Liver (tissue), 9 donors: ENCODE results near the gene DLX2. TPM values are rescaled to one million over a fixed set of nuclear protein-coding genes. Genes with fewer than 3 reads are reported as not detected.

ENCODE experiments used
- DNase-seq: peaks from one replicate; pipeline ENCODE4 v3.0.0-alpha.2; 2017; ENCODE audit warnings: low spot score
- H3K27ac ChIP-seq, 2 donors: one replicate each; pipeline ENCODE4 v1.7.0; 2013; ENCODE audit warnings: inconsistent platforms in 2 of 2, low read length in 2 of 2, control low read depth in 1 of 2, low read depth in 1 of 2, mild to moderate bottlenecking in 1 of 2
- H3K27me3 ChIP-seq, 4 donors: one replicate each; pipeline versions ENCODE4 v1.6.1 to v1.7.0; 2013; ENCODE audit warnings: low read length in 3 of 4, inconsistent platforms in 1 of 4, mild to moderate bottlenecking in 1 of 4, moderate library complexity in 1 of 4; ENCODE audit not compliant: control insufficient read depth in 4 of 4, insufficient read depth in 4 of 4
- H3K36me3 ChIP-seq, 4 donors: one replicate each; pipeline versions ENCODE4 v1.6.1 to v1.7.0; 2013; ENCODE audit warnings: low read length in 3 of 4, mild to moderate bottlenecking in 3 of 4, low read depth in 1 of 4, moderate library complexity in 1 of 4; ENCODE audit not compliant: control insufficient read depth in 4 of 4, insufficient read depth in 3 of 4
- H3K4me1 ChIP-seq, 4 donors: one replicate each; pipeline versions ENCODE4 v1.6.1 to v1.7.0; 2013; ENCODE audit warnings: low read length in 3 of 4, mild to moderate bottlenecking in 3 of 4, moderate library complexity in 1 of 4; ENCODE audit not compliant: control insufficient read depth in 4 of 4, insufficient read depth in 4 of 4
- H3K4me3 ChIP-seq, 3 donors: one replicate each; pipeline versions ENCODE4 v1.6.1 to v1.7.0; 2013; ENCODE audit warnings: low read length in 3 of 3, control low read depth in 1 of 3, low read depth in 1 of 3, mild to moderate bottlenecking in 1 of 3
- H3K9ac ChIP-seq, 2 donors: one replicate each; pipeline ENCODE4 v1.7.0; 2013; ENCODE audit warnings: low read length in 2 of 2, mild to moderate bottlenecking in 2 of 2, moderate library complexity in 2 of 2, control low read depth in 1 of 2, low read depth in 1 of 2
- H3K9me3 ChIP-seq, 4 donors: one replicate each; pipeline versions ENCODE4 v1.6.1 to v1.7.0; 2013; ENCODE audit warnings: low read length in 3 of 4; ENCODE audit not compliant: control insufficient read depth in 4 of 4
- EGR1 ChIP-seq, 2 donors: IDR thresholded peaks; 2 replicates each; pipeline ENCODE4 v1.6.1; 2016 to 2018; ENCODE audit warnings: antibody characterized with exemption in 2 of 2, low read depth in 2 of 2
- FOXA1 ChIP-seq: IDR thresholded peaks from 2 replicates; pipeline ENCODE4 v1.6.1; 2016; ENCODE audit warnings: antibody characterized with exemption
- FOXA2 ChIP-seq: IDR thresholded peaks from 2 replicates; pipeline ENCODE4 v1.6.1; 2016; ENCODE audit warnings: antibody characterized with exemption
- GABPA ChIP-seq, 2 donors: IDR thresholded peaks in 1 of 2; conservative IDR thresholded peaks in 1 of 2; 2 replicates each; pipeline ENCODE4 v1.6.1; 2016; ENCODE audit warnings: antibody characterized with exemption in 2 of 2, mild to moderate bottlenecking in 1 of 2, moderate library complexity in 1 of 2
- HNF4A ChIP-seq, 2 donors: conservative IDR thresholded peaks; 2 replicates each; pipeline ENCODE4 v1.6.1; 2016; ENCODE audit warnings: antibody characterized with exemption in 2 of 2, mild to moderate bottlenecking in 2 of 2
- HNF4G ChIP-seq: IDR thresholded peaks from 2 replicates; pipeline ENCODE4 v1.6.1; 2016; ENCODE audit warnings: antibody characterized with exemption
- JUND ChIP-seq, 2 donors: IDR thresholded peaks; 2 replicates each; pipeline ENCODE4 v1.6.1; 2016; ENCODE audit warnings: antibody characterized with exemption in 2 of 2
- NR2F2 ChIP-seq: IDR thresholded peaks from 2 replicates; pipeline ENCODE4 v1.6.1; 2016; ENCODE audit warnings: antibody characterized with exemption
- RAD21 ChIP-seq, 2 donors: IDR thresholded peaks; 2 replicates each; pipeline ENCODE4 v1.6.1; 2016; ENCODE audit warnings: antibody characterized with exemption in 2 of 2, mild to moderate bottlenecking in 2 of 2
- RXRA ChIP-seq, 2 donors: IDR thresholded peaks; 2 replicates each; pipeline ENCODE4 v1.6.1; 2017 to 2018; ENCODE audit warnings: antibody characterized with exemption in 2 of 2, mild to moderate bottlenecking in 1 of 2
- SP1 ChIP-seq: IDR thresholded peaks from 2 replicates; pipeline ENCODE4 v1.6.1; 2018; ENCODE audit warnings: antibody characterized with exemption, mild to moderate bottlenecking
- TAF1 ChIP-seq: conservative IDR thresholded peaks from 2 replicates; pipeline ENCODE4 v1.6.1; 2016; ENCODE audit warnings: antibody characterized with exemption, mild to moderate bottlenecking
- YY1 ChIP-seq: IDR thresholded peaks from 2 replicates; pipeline ENCODE4 v1.6.1; 2016; ENCODE audit warnings: antibody characterized with exemption, mild to moderate bottlenecking
- WGBS: extraction: QIAGEN DNeasy Blood & Tissue Kit; methylation state at CpG from one replicate; pipeline ENCODE4 v1.1.7; 2013; 5-methylcytosine and 5-hydroxymethylcytosine counted together
- polyA plus RNA-seq, 2 donors: library from polyadenylated mRNA; stranded (reverse) in 1 of 2; unstranded in 1 of 2; fragments of 200-250 nt in 1 of 2; fragments of >200 nt in 1 of 2; fragmentation: Nextera tagmentation in 1 of 2; extraction: Ambion mirVana in 1 of 2; gene quantifications; one replicate each; pipeline versions ENCODE4 v1.2.1 to v1.2.3, GENCODE V29; 2013 to 2015
- total RNA-seq, 2 donors: library from RNA; depleted of rRNA; stranded (reverse); fragments of >200 nt; gene quantifications; one replicate each; pipeline ENCODE4 v1.2.3, GENCODE V29; 2014
- TF ChIP-seq, protein P1 (sequence below): IDR thresholded peaks from 2 replicates; pipeline ENCODE4 v1.6.1; 2016; ENCODE audit warnings: antibody characterized with exemption, mild to moderate bottlenecking
- TF ChIP-seq, protein P2 (sequence below): fragments of 150-350 bp; IDR thresholded peaks from 2 replicates; pipeline ENCODE4 v1.5.1; 2017; ENCODE audit warnings: improper control_type of control experiment, low read depth, low read length; ENCODE audit not compliant: missing input control
- TF ChIP-seq, protein P3 (sequence below): IDR thresholded peaks from 2 replicates; pipeline ENCODE4 v1.6.1; 2016; ENCODE audit warnings: antibody characterized with exemption
- TF ChIP-seq, protein P4 (sequence below): IDR thresholded peaks from 2 replicates; pipeline ENCODE4 v1.6.1; 2016; ENCODE audit warnings: antibody characterized with exemption
- donor health status: healthy.
- donor health status: healthy.
- donor health status: healthy.
- donor health status: healthy.
- donor health status: healthy.

Gene DLX2
- total and polyA plus RNA-seq, 4 donors = not detected

DNA sequence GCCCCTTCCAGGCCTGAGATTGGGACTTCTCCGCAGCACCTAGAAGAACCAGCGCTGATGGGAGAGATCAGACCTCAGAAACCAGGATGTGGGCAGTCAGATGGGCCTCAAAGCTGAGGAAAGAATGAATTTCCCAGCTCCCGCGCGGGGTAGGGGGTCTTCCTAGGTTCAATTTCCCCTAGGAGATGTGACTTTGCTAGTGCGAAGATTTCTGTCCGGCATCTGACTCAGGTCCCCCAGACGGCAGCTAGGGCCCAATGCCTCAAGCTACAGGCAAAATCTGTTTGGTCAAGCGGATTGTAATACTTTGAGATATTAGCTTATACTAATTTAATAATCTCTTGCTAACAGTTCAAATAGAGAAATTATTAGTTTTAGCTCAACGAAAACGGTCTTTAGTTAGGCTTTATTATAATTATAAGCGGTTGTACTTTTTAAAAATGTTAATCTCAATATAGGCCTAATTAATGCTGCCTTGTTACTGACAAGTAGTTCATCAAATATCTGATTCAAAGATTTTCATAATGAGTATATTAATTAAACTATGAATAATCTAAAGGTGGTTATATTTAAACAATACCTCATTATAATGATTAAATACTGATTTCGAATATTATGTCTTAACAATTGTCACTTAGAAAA is 11.6 kb downstream of the DLX2 start:
- no peak overlapping the region for H3K27ac ChIP-seq

DNA sequence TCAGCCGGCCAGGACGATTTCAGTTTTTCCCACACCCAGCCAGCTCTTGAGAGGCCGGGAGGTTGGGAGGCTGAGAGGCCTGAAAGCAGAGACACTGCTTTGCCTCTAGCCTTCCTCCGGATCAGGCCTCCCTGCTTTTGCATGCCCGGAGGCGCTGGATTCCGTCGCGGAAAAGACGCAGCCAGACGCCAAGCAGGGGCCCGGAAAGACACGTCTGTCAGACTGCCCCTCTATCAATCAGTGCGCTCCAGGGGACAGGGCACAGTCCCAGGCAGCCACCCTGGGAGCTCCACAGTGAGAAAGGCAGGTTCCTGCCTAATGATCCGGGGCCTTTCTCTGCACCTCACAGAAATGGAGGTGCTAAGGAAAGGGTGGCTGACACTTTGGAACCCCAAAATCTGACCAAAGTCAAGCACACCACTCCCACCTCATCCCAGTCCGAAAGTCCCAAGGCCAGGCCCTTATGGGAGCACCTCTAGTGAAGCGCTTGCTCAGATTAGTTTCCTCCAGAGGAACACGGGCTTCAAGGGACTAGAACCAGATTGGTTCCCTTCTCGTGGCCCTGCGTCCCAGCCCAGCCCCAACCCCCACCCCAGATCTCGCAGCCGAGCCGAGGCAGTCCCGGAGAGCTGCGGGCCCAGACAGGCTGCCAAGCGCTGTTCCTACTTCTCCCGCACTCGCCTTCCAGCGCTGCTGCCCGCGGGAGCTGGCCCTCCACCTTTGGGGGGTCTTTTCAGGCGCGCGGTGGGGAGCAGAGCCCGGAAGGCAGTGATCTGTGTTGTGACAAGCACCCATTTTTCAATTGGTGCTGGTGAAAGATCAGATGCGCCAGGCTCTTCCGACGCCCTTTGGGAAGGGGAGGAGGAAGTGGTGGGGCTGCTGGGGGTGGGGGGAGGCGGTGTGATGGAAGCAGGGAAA is 12.4 kb downstream of the DLX2 start:
- WGBS = 8% methylated on average over 39 of the region's 39 CpGs
- H3K36me3 ChIP-seq = no peaks in the 10 kb centered on the region
- H3K9me3 ChIP-seq = peaks cover 0 to 4% (median 0%) of the 10 kb centered on the region in 4 donors
- no peak overlapping the region for H3K4me3 ChIP-seq
- H3K9ac ChIP-seq = no peak overlapping the region
- H3K4me1 ChIP-seq = peaks cover 11 to 34% (median 17%) of the 10 kb centered on the region in 4 donors
- TF ChIP-seq HNF4A (conservative IDR thresholded peaks at IDR 0.05) = no peak
- no peak for TF ChIP-seq EGR1 (IDR thresholded peaks at IDR 0.05; ENCODE audit: low read depth in 2 of 2)
- no peak for TF ChIP-seq SP1
- no peak for TF ChIP-seq YY1
- TF ChIP-seq, protein P1, sequence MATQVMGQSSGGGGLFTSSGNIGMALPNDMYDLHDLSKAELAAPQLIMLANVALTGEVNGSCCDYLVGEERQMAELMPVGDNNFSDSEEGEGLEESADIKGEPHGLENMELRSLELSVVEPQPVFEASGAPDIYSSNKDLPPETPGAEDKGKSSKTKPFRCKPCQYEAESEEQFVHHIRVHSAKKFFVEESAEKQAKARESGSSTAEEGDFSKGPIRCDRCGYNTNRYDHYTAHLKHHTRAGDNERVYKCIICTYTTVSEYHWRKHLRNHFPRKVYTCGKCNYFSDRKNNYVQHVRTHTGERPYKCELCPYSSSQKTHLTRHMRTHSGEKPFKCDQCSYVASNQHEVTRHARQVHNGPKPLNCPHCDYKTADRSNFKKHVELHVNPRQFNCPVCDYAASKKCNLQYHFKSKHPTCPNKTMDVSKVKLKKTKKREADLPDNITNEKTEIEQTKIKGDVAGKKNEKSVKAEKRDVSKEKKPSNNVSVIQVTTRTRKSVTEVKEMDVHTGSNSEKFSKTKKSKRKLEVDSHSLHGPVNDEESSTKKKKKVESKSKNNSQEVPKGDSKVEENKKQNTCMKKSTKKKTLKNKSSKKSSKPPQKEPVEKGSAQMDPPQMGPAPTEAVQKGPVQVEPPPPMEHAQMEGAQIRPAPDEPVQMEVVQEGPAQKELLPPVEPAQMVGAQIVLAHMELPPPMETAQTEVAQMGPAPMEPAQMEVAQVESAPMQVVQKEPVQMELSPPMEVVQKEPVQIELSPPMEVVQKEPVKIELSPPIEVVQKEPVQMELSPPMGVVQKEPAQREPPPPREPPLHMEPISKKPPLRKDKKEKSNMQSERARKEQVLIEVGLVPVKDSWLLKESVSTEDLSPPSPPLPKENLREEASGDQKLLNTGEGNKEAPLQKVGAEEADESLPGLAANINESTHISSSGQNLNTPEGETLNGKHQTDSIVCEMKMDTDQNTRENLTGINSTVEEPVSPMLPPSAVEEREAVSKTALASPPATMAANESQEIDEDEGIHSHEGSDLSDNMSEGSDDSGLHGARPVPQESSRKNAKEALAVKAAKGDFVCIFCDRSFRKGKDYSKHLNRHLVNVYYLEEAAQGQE = no peak
- TF ChIP-seq, protein P2, sequence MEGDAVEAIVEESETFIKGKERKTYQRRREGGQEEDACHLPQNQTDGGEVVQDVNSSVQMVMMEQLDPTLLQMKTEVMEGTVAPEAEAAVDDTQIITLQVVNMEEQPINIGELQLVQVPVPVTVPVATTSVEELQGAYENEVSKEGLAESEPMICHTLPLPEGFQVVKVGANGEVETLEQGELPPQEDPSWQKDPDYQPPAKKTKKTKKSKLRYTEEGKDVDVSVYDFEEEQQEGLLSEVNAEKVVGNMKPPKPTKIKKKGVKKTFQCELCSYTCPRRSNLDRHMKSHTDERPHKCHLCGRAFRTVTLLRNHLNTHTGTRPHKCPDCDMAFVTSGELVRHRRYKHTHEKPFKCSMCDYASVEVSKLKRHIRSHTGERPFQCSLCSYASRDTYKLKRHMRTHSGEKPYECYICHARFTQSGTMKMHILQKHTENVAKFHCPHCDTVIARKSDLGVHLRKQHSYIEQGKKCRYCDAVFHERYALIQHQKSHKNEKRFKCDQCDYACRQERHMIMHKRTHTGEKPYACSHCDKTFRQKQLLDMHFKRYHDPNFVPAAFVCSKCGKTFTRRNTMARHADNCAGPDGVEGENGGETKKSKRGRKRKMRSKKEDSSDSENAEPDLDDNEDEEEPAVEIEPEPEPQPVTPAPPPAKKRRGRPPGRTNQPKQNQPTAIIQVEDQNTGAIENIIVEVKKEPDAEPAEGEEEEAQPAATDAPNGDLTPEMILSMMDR = no peak
- H3K27ac ChIP-seq = no peak overlapping the region
- no peak for DNase-seq
- peaks cover 7 to 67% (median 35%) of the 10 kb centered on the region in 4 donors for H3K27me3 ChIP-seq

More for the DNA sequence above, 11.6 kb downstream of the DLX2 start:
- no peak overlapping the region for H3K9ac ChIP-seq
- WGBS = 12% methylated on average over 13 of the region's 13 CpGs
- H3K4me3 ChIP-seq = no peak overlapping the region
- peaks cover 7 to 62% (median 32%) of the 10 kb centered on the region in 4 donors for H3K27me3 ChIP-seq
- H3K36me3 ChIP-seq = no peaks in the 10 kb centered on the region
- H3K4me1 ChIP-seq = peaks cover 8 to 27% (median 16%) of the 10 kb centered on the region in 4 donors
- no peak for DNase-seq
- H3K9me3 ChIP-seq = peaks cover 0 to 4% (median 0%) of the 10 kb centered on the region in 4 donors
- TF ChIP-seq SP1 (no peak), HNF4G (no peak), FOXA1 (no peak), FOXA2 (no peak), TAF1 (no peak), NR2F2 (no peak), RAD21 (IDR thresholded peaks at IDR 0.05) (no peak), YY1 (no peak), RXRA (IDR thresholded peaks at IDR 0.05) (no peak), GABPA (IDR thresholded peaks at IDR 0.05 in 1 of 2, conservative IDR thresholded peaks at IDR 0.05 in 1 of 2) (no peak), HNF4A (conservative IDR thresholded peaks at IDR 0.05) (no peak), EGR1 (IDR thresholded peaks at IDR 0.05; ENCODE audit: low read depth in 2 of 2) (no peak), JUND (IDR thresholded peaks at IDR 0.05) (no peak)
- TF ChIP-seq, protein P3, sequence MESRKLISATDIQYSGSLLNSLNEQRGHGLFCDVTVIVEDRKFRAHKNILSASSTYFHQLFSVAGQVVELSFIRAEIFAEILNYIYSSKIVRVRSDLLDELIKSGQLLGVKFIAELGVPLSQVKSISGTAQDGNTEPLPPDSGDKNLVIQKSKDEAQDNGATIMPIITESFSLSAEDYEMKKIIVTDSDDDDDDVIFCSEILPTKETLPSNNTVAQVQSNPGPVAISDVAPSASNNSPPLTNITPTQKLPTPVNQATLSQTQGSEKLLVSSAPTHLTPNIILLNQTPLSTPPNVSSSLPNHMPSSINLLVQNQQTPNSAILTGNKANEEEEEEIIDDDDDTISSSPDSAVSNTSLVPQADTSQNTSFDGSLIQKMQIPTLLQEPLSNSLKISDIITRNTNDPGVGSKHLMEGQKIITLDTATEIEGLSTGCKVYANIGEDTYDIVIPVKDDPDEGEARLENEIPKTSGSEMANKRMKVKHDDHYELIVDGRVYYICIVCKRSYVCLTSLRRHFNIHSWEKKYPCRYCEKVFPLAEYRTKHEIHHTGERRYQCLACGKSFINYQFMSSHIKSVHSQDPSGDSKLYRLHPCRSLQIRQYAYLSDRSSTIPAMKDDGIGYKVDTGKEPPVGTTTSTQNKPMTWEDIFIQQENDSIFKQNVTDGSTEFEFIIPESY = no peak
- TF ChIP-seq, protein P4, sequence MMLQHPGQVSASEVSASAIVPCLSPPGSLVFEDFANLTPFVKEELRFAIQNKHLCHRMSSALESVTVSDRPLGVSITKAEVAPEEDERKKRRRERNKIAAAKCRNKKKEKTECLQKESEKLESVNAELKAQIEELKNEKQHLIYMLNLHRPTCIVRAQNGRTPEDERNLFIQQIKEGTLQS = no peak
- TF ChIP-seq, protein P2 = no peak
